Neural progenitor cell (in vitro differentiated cells): ENCODE measurements around the gene GRAP. TPM values are rescaled to one million over a fixed set of nuclear protein-coding genes. Genes with fewer than 3 reads are reported as not detected.
"Not testable (repeated sequence)": the region's sequence is repeated elsewhere in the genome, so short reads cannot be mapped to it uniquely, and the experiment has no call there.

Experiments used
- DNase-seq: peaks from one replicate; pipeline ENCODE4 v3.0.0-alpha.2; 2016; ENCODE audit warnings: low spot score
- H2AFZ ChIP-seq: fragments of 200-600 bp; sonication (generic); replicated peaks from 2 replicates; pipeline ENCODE4 v1.6.1; 2016; ENCODE audit warnings: antibody characterized with exemption
- H3F3A ChIP-seq: fragments of 200-600 bp; sonication (generic); 2 replicates; pipeline ENCODE4 v1.6.1; 2016; ENCODE audit warnings: antibody characterized with exemption, low read depth
- H3K27ac ChIP-seq: fragments of 200-600 bp; sonication (generic); 2 replicates; pipeline ENCODE4 v1.5.1; 2016; ENCODE audit warnings: mild to moderate bottlenecking
- H3K27me3 ChIP-seq: fragments of 200-600 bp; sonication (generic); 2 replicates; pipeline ENCODE4 v1.6.1; 2016; ENCODE audit warnings: mild to moderate bottlenecking, moderate library complexity
- H3K36me3 ChIP-seq: fragments of 200-600 bp; sonication (generic); 2 replicates; pipeline ENCODE4 v1.5.1; 2016
- H3K4me1 ChIP-seq: fragments of 200-600 bp; sonication (generic); 2 replicates; pipeline ENCODE4 v1.6.1; 2016; ENCODE audit warnings: mixed run types
- H3K4me2 ChIP-seq: fragments of 200-600 bp; sonication (generic); 2 replicates; pipeline ENCODE4 v1.6.1; 2016
- H3K4me3 ChIP-seq: fragments of 200-600 bp; sonication (generic); 2 replicates; pipeline ENCODE4 v1.5.1; 2016
- H3K79me2 ChIP-seq: fragments of 200-600 bp; sonication (generic); 2 replicates; pipeline ENCODE4 v1.6.1; 2016; ENCODE audit warnings: low read depth
- H3K9ac ChIP-seq: fragments of 200-600 bp; sonication (generic); 2 replicates; pipeline ENCODE4 v1.6.1; 2016
- H3K9me3 ChIP-seq: fragments of 200-600 bp; sonication (generic); 2 replicates; pipeline ENCODE4 v1.5.1; 2016; ENCODE audit warnings: low read depth
- H4K20me1 ChIP-seq: fragments of 200-600 bp; sonication (generic); 2 replicates; pipeline ENCODE4 v1.6.1; 2016; ENCODE audit warnings: low read depth
- H3K27ac Mint-ChIP-seq: 3 replicates; pipeline ENCODE4 v1.8.0; 2021; ENCODE audit warnings: mixed read lengths
- H3K27me3 Mint-ChIP-seq: 2 replicates; pipeline ENCODE4 v1.8.0; 2022; ENCODE audit warnings: low read depth, mild to moderate bottlenecking, inconsistent platforms, moderate library complexity, mixed read lengths; ENCODE audit not compliant: insufficient read depth
- H3K36me3 Mint-ChIP-seq: 3 replicates; pipeline ENCODE4 v1.8.0; 2021; ENCODE audit warnings: mixed read lengths
- H3K4me1 Mint-ChIP-seq: 3 replicates; pipeline ENCODE4 v1.8.0; 2021; ENCODE audit warnings: mixed read lengths
- H3K4me3 Mint-ChIP-seq: 3 replicates; pipeline ENCODE4 v1.8.0; 2021; ENCODE audit warnings: mild to moderate bottlenecking, moderate library complexity, mixed read lengths
- H3K9me3 Mint-ChIP-seq: 3 replicates; pipeline ENCODE4 v1.8.0; 2020; ENCODE audit warnings: mixed read lengths
- CTCF ChIP-seq: fragments of 200-600 bp; sonication (generic); IDR thresholded peaks from 2 replicates; pipeline ENCODE4 v1.5.1; 2017; ENCODE audit warnings: antibody characterized with exemption, mild to moderate bottlenecking
- total RNA-seq: library from RNA; depleted of rRNA; stranded (reverse); fragments of >200 nt; gene quantifications from 2 replicates; pipeline ENCODE4 v1.2.3, GENCODE V29; 2015; ENCODE audit warnings: low replicate concordance

GRAP gene
- total RNA-seq, 1 donor from 2014 or later, result not detected

GRCh38 chr17:19037547-19037946 lies 9.2 kb downstream of the GRAP start:
- H2AFZ ChIP-seq, H3K36me3 Mint-ChIP-seq, H3K4me2 ChIP-seq, DNase-seq, H3K27ac Mint-ChIP-seq, H3F3A ChIP-seq, H3K9ac ChIP-seq, H3K27me3 ChIP-seq, H4K20me1 ChIP-seq, H3K79me2 ChIP-seq, H3K9me3 ChIP-seq, H3K9me3 Mint-ChIP-seq, H3K4me3 ChIP-seq, H3K4me1 Mint-ChIP-seq, H3K27ac ChIP-seq, H3K27me3 Mint-ChIP-seq, H3K4me3 Mint-ChIP-seq, H3K36me3 ChIP-seq, H3K4me1 ChIP-seq: not testable (repeated sequence)

DNA sequence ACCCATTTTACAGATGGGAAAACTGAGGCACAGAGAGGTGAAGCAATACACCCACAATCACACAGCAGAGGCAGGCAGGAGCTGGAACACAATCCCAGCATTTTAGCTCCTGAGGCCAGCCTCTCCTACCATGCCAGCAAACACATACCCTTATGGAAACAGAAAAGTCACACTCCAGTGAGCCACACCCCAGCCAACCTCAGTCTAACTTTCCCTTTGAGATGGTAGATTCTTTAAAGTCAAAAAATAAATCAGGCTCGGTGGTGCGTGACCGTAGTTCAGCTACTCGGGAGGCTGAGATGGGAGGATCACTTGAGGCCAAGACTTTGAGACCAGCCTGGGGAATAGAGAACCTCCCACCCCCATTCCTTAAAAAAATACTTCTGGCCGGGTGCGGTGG lies 10.6 kb downstream of the GRAP start:
- not testable (repeated sequence) for H2AFZ ChIP-seq, H3K36me3 Mint-ChIP-seq, H3K27me3 Mint-ChIP-seq, DNase-seq, H3K36me3 ChIP-seq, H3K9ac ChIP-seq, H4K20me1 ChIP-seq, H3F3A ChIP-seq, H3K9me3 Mint-ChIP-seq, H3K4me1 Mint-ChIP-seq, H3K27ac Mint-ChIP-seq, H3K4me3 ChIP-seq, H3K4me3 Mint-ChIP-seq, H3K4me1 ChIP-seq, H3K27ac ChIP-seq, H3K4me2 ChIP-seq, H3K27me3 ChIP-seq, H3K9me3 ChIP-seq, H3K79me2 ChIP-seq

- not testable (repeated sequence) for H3K9ac ChIP-seq, H2AFZ ChIP-seq, H3K27ac Mint-ChIP-seq, H3K27me3 Mint-ChIP-seq, H3K27ac ChIP-seq, H3K4me3 Mint-ChIP-seq, H3K9me3 Mint-ChIP-seq, H3K4me1 Mint-ChIP-seq, H4K20me1 ChIP-seq, H3K36me3 Mint-ChIP-seq, H3K4me1 ChIP-seq, DNase-seq, H3K9me3 ChIP-seq, H3F3A ChIP-seq, H3K27me3 ChIP-seq, H3K4me2 ChIP-seq, H3K79me2 ChIP-seq, H3K36me3 ChIP-seq, H3K4me3 ChIP-seq
These were observed 14.3 kb downstream of the GRAP start for GRCh38 chr17:19032377-19032988.

GRCh38 chr17:19031729-19032128 lies 15.0 kb downstream of the GRAP start:
- H3K9ac ChIP-seq, DNase-seq, H3K27ac ChIP-seq: not testable (repeated sequence)

GRCh38 chr17:19030771-19031449 lies 15.8 kb downstream of the GRAP start:
- H4K20me1 ChIP-seq, H2AFZ ChIP-seq, H3F3A ChIP-seq, H3K4me1 ChIP-seq, H3K4me2 ChIP-seq, H3K79me2 ChIP-seq, H3K4me3 ChIP-seq, H3K9ac ChIP-seq, H3K27me3 ChIP-seq, H3K36me3 ChIP-seq, H3K4me3 Mint-ChIP-seq, H3K4me1 Mint-ChIP-seq, H3K9me3 ChIP-seq, H3K27ac Mint-ChIP-seq, H3K9me3 Mint-ChIP-seq, DNase-seq, H3K27me3 Mint-ChIP-seq, H3K27ac ChIP-seq, H3K36me3 Mint-ChIP-seq: not testable (repeated sequence)

More at GRCh38 chr17:19031729-19032128, 15.0 kb downstream of the GRAP start:
- not testable (repeated sequence) for H3K27me3 ChIP-seq, H3K4me3 ChIP-seq, H3K4me2 ChIP-seq, H3K4me1 Mint-ChIP-seq, H3K4me1 ChIP-seq, H3K27ac Mint-ChIP-seq, H3K4me3 Mint-ChIP-seq, H3K79me2 ChIP-seq, H3K36me3 ChIP-seq, H3K36me3 Mint-ChIP-seq, H3K9me3 ChIP-seq, H3K27me3 Mint-ChIP-seq, H2AFZ ChIP-seq, H3K9me3 Mint-ChIP-seq, H4K20me1 ChIP-seq, H3F3A ChIP-seq
- peak; percentile 42 for TF ChIP-seq CTCF

- H3K27me3 ChIP-seq, DNase-seq, H3K9me3 ChIP-seq, H3K27ac ChIP-seq, H3K27ac Mint-ChIP-seq, H3F3A ChIP-seq, H3K9ac ChIP-seq, H3K4me2 ChIP-seq, H3K4me3 ChIP-seq, H3K4me1 Mint-ChIP-seq, H4K20me1 ChIP-seq, H3K36me3 Mint-ChIP-seq, H3K4me1 ChIP-seq, H2AFZ ChIP-seq, H3K9me3 Mint-ChIP-seq, H3K79me2 ChIP-seq, H3K36me3 ChIP-seq, H3K27me3 Mint-ChIP-seq, H3K4me3 Mint-ChIP-seq: not testable (repeated sequence)
These were observed 17.0 kb downstream of the GRAP start for GRCh38 chr17:19029740-19030139.

DNA sequence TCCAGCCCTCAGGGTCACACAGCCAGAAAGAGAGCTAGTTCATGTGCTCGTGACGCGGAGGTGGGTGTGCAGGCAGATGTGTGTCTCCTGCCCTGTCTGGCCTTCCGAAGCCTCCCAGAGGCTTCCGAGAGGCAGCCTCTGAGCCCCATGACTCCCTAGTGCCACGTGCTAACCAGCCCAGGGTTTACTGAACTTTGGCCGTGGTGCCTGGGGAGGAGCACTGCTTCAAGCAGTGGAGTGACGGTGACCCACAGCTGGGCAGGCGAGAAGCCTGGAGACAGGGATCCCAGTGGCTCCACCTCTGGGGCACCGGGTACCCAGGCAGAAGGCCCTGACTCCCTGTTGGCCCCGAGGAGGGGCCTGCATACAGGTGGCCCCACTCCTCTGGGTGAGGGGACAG lies 18.1 kb downstream of the GRAP start:
- not testable (repeated sequence) for H3K27me3 ChIP-seq, H3K36me3 ChIP-seq, H3K27ac ChIP-seq, H3F3A ChIP-seq, H3K27ac Mint-ChIP-seq, H4K20me1 ChIP-seq, H3K79me2 ChIP-seq, H3K4me1 ChIP-seq, H3K36me3 Mint-ChIP-seq, H3K4me2 ChIP-seq, H2AFZ ChIP-seq, DNase-seq, H3K9ac ChIP-seq, H3K9me3 ChIP-seq, H3K4me1 Mint-ChIP-seq, H3K27me3 Mint-ChIP-seq, H3K4me3 ChIP-seq, H3K4me3 Mint-ChIP-seq, H3K9me3 Mint-ChIP-seq
